ENCODE results near the gene SYTL3. TPM values are rescaled to one million over a fixed set of nuclear protein-coding genes. Genes with fewer than 3 reads are reported as not detected.
"Not testable (repeated sequence)": the region's sequence is repeated elsewhere in the genome, so short reads cannot be mapped to it uniquely, and the experiment has no call there.

Gene SYTL3
- total RNA-seq, 1 donor from 2014 or later = 2.8 TPM

- Mint-ChIP-seq H3K27ac (ENCODE audit: unreplicated experiment) (no peak overlapping the region), H3K4me1 (ENCODE audit: low read depth, unreplicated experiment) (peaks cover 8% of the 10 kb centered on the region), H3K9me3 (ENCODE audit: unreplicated experiment) (peaks cover 4% of the 10 kb centered on the region), H3K4me3 (ENCODE audit: unreplicated experiment) (no peak overlapping the region), H3K36me3 (ENCODE audit: unreplicated experiment) (no peaks in the 10 kb centered on the region), H3K27me3 (ENCODE audit: unreplicated experiment) (peaks cover 2% of the 10 kb centered on the region)
- no peak for TF ChIP-seq CTCF (IDR thresholded peaks at IDR 0.05; ENCODE audit: partially characterized antibody, unreplicated experiment)
- no peak for DNase-seq
Measured at GRCh38 chr6:158667360-158667981, 17.6 kb downstream of the SYTL3 start.

- H3K4me3 Mint-ChIP-seq (ENCODE audit: unreplicated experiment) = no peak overlapping the region
- H3K9me3 Mint-ChIP-seq (ENCODE audit: unreplicated experiment) = no peaks in the 10 kb centered on the region
- no peak for DNase-seq
- TF ChIP-seq CTCF (IDR thresholded peaks at IDR 0.05; ENCODE audit: partially characterized antibody, unreplicated experiment) = no peak
- no peak overlapping the region for H3K27ac Mint-ChIP-seq (ENCODE audit: unreplicated experiment)
- no peaks in the 10 kb centered on the region for H3K36me3 Mint-ChIP-seq (ENCODE audit: unreplicated experiment)
- H3K27me3 Mint-ChIP-seq (ENCODE audit: unreplicated experiment) = peaks cover 2% of the 10 kb centered on the region
- H3K4me1 Mint-ChIP-seq (ENCODE audit: low read depth, unreplicated experiment) = no peaks in the 10 kb centered on the region
Measured at GRCh38 chr6:158668707-158669103, 18.9 kb downstream of the SYTL3 start.

GRCh38 chr6:158669145-158670035 is 19.5 kb downstream of the SYTL3 start:
- no peak for TF ChIP-seq CTCF (IDR thresholded peaks at IDR 0.05; ENCODE audit: partially characterized antibody, unreplicated experiment)
- no peak for DNase-seq
- Mint-ChIP-seq H3K36me3 (ENCODE audit: unreplicated experiment) (no peaks in the 10 kb centered on the region), H3K4me3 (ENCODE audit: unreplicated experiment) (no peak overlapping the region), H3K27me3 (ENCODE audit: unreplicated experiment) (peaks cover 2% of the 10 kb centered on the region), H3K4me1 (ENCODE audit: low read depth, unreplicated experiment) (no peaks in the 10 kb centered on the region), H3K9me3 (ENCODE audit: unreplicated experiment) (no peaks in the 10 kb centered on the region), H3K27ac (ENCODE audit: unreplicated experiment) (no peak overlapping the region)

GRCh38 chr6:158672119-158672518 is 22.3 kb downstream of the SYTL3 start:
- not testable (repeated sequence) for H3K27ac Mint-ChIP-seq (ENCODE audit: unreplicated experiment); H3K9me3 Mint-ChIP-seq (ENCODE audit: unreplicated experiment); H3K4me3 Mint-ChIP-seq (ENCODE audit: unreplicated experiment); DNase-seq; H3K27me3 Mint-ChIP-seq (ENCODE audit: unreplicated experiment); H3K4me1 Mint-ChIP-seq (ENCODE audit: low read depth, unreplicated experiment); H3K36me3 Mint-ChIP-seq (ENCODE audit: unreplicated experiment)

GRCh38 chr6:158672726-158673125 is 22.9 kb downstream of the SYTL3 start:
- Mint-ChIP-seq H3K27me3 (ENCODE audit: unreplicated experiment) (peaks cover 2% of the 10 kb centered on the region), H3K9me3 (ENCODE audit: unreplicated experiment) (no peaks in the 10 kb centered on the region), H3K36me3 (ENCODE audit: unreplicated experiment) (no peaks in the 10 kb centered on the region), H3K27ac (ENCODE audit: unreplicated experiment) (no peak overlapping the region), H3K4me3 (ENCODE audit: unreplicated experiment) (no peak overlapping the region), H3K4me1 (ENCODE audit: low read depth, unreplicated experiment) (no peaks in the 10 kb centered on the region)
- TF ChIP-seq CTCF (IDR thresholded peaks at IDR 0.05; ENCODE audit: partially characterized antibody, unreplicated experiment) = no peak
- no peak for DNase-seq
